ENCODE data around the gene ITPA. TPM values are rescaled to one million over a fixed set of nuclear protein-coding genes. Genes with fewer than 3 reads are reported as not detected.

Gene ITPA
- total RNA-seq, 3 donors from 2014 or later (not counting 1 experiment from before 2014, with no cell fraction given), result 49.6 to 53.2 (median 50.2) TPM

DNA sequence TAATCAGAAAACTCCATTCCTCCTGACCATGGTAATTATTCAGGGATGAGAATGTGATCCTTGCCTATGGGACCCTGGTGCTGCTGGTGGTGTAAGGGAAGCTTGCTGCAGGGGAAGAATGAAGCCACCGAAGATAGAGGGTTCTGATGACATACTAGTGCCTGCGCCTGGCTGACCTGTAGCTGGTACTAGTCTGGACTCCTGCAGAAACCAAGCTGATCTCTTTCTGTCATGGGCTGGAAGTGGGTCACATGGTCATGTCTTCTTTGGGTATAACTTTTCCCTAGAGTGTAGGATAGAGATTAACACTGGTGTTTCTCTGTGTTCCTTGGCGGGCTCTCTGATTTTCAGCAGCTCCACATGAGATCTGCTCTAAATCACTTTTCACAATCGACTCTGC is 38.3 kb downstream of the ITPA start:
- no peaks in the 10 kb centered on the region for H3K36me3 ChIP-seq (ENCODE audit: control insufficient read depth, insufficient read depth, low read length)
- peaks cover 0 to 5% of the 10 kb centered on the region in 2 donors for H3K4me1 Mint-ChIP-seq
- peaks cover 36 to 41% of the 10 kb centered on the region in 2 donors for H3K27me3 Mint-ChIP-seq (ENCODE audit: low read depth in 2 of 2)
- no peaks in the 10 kb centered on the region for H3K36me3 Mint-ChIP-seq
- H3K9me3 ChIP-seq (ENCODE audit: control insufficient read depth, insufficient read depth, low read length), result no peaks in the 10 kb centered on the region
- peaks cover 18% of the 10 kb centered on the region for H3K27me3 ChIP-seq (ENCODE audit: control insufficient read depth, insufficient read depth, low read length)
- H3K4me3 Mint-ChIP-seq, result no peak overlapping the region
- DNase-seq (no peak), ATAC-seq (no peak)
- no peak overlapping the region for H3K4me3 ChIP-seq (ENCODE audit: low read length)
- intact Hi-C loops (cut with micrococcal nuclease), result no loop called here
- H3K4me1 ChIP-seq (ENCODE audit: control insufficient read depth, insufficient read depth, low read length), result peaks cover 11% of the 10 kb centered on the region
- no peak overlapping the region for H3K27ac Mint-ChIP-seq
- TF ChIP-seq, protein P1, sequence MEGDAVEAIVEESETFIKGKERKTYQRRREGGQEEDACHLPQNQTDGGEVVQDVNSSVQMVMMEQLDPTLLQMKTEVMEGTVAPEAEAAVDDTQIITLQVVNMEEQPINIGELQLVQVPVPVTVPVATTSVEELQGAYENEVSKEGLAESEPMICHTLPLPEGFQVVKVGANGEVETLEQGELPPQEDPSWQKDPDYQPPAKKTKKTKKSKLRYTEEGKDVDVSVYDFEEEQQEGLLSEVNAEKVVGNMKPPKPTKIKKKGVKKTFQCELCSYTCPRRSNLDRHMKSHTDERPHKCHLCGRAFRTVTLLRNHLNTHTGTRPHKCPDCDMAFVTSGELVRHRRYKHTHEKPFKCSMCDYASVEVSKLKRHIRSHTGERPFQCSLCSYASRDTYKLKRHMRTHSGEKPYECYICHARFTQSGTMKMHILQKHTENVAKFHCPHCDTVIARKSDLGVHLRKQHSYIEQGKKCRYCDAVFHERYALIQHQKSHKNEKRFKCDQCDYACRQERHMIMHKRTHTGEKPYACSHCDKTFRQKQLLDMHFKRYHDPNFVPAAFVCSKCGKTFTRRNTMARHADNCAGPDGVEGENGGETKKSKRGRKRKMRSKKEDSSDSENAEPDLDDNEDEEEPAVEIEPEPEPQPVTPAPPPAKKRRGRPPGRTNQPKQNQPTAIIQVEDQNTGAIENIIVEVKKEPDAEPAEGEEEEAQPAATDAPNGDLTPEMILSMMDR (IDR thresholded peaks at IDR 0.05), result no peak
- no peak overlapping the region for H3K27ac ChIP-seq (ENCODE audit: low read length)
- 75% methylated on average over 4 of the region's 4 CpGs for WGBS (ENCODE audit: insufficient coverage)
- H3K9me3 Mint-ChIP-seq, result no peaks in the 10 kb centered on the region

DNA sequence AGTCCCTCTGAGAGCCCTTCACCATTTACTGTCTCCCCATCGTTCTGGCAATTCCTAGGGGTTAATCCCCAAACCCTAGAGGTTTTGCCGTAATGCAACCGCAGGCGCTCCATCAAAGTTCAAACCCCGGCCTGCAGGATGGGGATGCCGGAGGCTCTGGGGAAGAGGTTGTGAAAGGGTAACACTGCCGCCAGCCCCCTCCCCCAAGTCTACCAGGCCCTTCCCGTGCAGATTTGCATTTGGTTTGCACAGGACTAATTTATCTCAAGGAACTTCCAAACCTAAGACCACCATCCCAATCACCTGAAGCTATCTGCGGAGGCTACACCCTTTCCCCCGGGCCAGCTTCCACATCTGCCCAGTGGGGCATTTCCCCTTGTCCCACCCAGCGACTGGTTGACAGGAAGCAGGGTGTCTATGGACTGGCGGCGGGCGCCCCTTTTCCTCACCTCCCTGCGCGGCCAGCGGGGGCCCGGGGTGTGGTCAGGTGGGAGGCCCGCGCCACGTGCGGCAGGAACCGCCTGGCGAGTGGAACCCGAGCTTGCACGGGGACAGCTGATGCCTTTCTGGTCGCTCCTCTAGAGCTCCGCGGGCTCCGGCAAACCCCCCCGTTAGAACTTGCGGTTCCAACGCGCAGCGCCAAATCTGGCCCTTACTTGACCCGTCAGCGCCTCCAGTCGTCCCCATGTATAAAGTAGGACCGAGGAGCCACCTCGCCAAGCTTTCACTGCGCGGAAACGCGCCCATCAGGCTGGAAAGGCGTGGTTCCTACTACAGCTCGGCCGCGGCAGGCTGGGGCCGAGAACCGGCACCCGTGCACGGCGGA is 39.1 kb downstream of the ITPA start:
- ATAC-seq, result peak in 2 of 3 donors; percentile 49 to 64
- TF ChIP-seq, protein P1 (IDR thresholded peaks at IDR 0.05), result no peak
- Mint-ChIP-seq H3K27me3 (ENCODE audit: low read depth in 2 of 2) (peaks cover 36 to 39% of the 10 kb centered on the region in 2 donors), H3K9me3 (no peaks in the 10 kb centered on the region), H3K36me3 (no peaks in the 10 kb centered on the region), H3K4me1 (peaks cover 0 to 5% of the 10 kb centered on the region in 2 donors), H3K27ac (no peak overlapping the region), H3K4me3 (no peak overlapping the region)
- DNase-seq, result peak in 1 of 2 donors; percentile 40
- no peaks in the 10 kb centered on the region for H3K9me3 ChIP-seq (ENCODE audit: control insufficient read depth, insufficient read depth, low read length)
- no peak overlapping the region for H3K27ac ChIP-seq (ENCODE audit: low read length)
- H3K4me1 ChIP-seq (ENCODE audit: control insufficient read depth, insufficient read depth, low read length), result peaks cover 11% of the 10 kb centered on the region
- H3K27me3 ChIP-seq (ENCODE audit: control insufficient read depth, insufficient read depth, low read length), result peaks cover 18% of the 10 kb centered on the region
- WGBS (ENCODE audit: insufficient coverage), result 7% methylated on average over 53 of the region's 53 CpGs
- intact Hi-C loops (cut with micrococcal nuclease), result no loop called here
- H3K4me3 ChIP-seq (ENCODE audit: low read length), result no peak overlapping the region
- no peaks in the 10 kb centered on the region for H3K36me3 ChIP-seq (ENCODE audit: control insufficient read depth, insufficient read depth, low read length)

- intact Hi-C loops (cut with micrococcal nuclease), result no loop called here
- DNase-seq (no peak), ATAC-seq (peak in 1 of 3 donors; percentile 39)
- WGBS (ENCODE audit: insufficient coverage), result 8% methylated on average over 17 of the region's 18 CpGs
- no peak overlapping the region for H3K27ac ChIP-seq (ENCODE audit: low read length)
- Mint-ChIP-seq H3K9me3 (no peaks in the 10 kb centered on the region), H3K4me1 (peaks cover 0 to 5% of the 10 kb centered on the region in 2 donors), H3K27me3 (ENCODE audit: low read depth in 2 of 2) (peaks cover 32 to 35% of the 10 kb centered on the region in 2 donors), H3K4me3 (no peak overlapping the region), H3K36me3 (no peaks in the 10 kb centered on the region), H3K27ac (no peak overlapping the region)
- H3K4me3 ChIP-seq (ENCODE audit: low read length), result no peak overlapping the region
- TF ChIP-seq, protein P1 (IDR thresholded peaks at IDR 0.05), result no peak
- H3K27me3 ChIP-seq (ENCODE audit: control insufficient read depth, insufficient read depth, low read length), result peaks cover 18% of the 10 kb centered on the region
- H3K9me3 ChIP-seq (ENCODE audit: control insufficient read depth, insufficient read depth, low read length), result no peaks in the 10 kb centered on the region
- no peaks in the 10 kb centered on the region for H3K36me3 ChIP-seq (ENCODE audit: control insufficient read depth, insufficient read depth, low read length)
- peaks cover 11% of the 10 kb centered on the region for H3K4me1 ChIP-seq (ENCODE audit: control insufficient read depth, insufficient read depth, low read length)
Observed at GRCh38 chr20:3248993-3249347, 39.7 kb downstream of the ITPA start.
